Endothelial cell of umbilical vein (primary cell): ENCODE data around the gene PCDHA9.
"Not testable (repeated sequence)": the region's sequence is repeated elsewhere in the genome, so short reads cannot be mapped to it uniquely, and the experiment has no call there.

ENCODE experiments used
- CTCF ChIP-seq, 2 donors: IDR thresholded peaks; 1 replicate in 1 of 2; 2 replicates in 1 of 2; pipeline ENCODE4 v1.5.1; 2011; ENCODE audit warnings: low read length in 2 of 2, mild to moderate bottlenecking in 2 of 2, moderate library complexity in 2 of 2, control low read depth in 1 of 2, inconsistent platforms in 1 of 2, low read depth in 1 of 2; ENCODE audit not compliant: insufficient read depth in 1 of 2; ENCODE audit errors: extremely low read depth in 1 of 2
- EZH2 ChIP-seq: IDR thresholded peaks from 2 replicates; pipeline ENCODE4 v1.6.1; 2012; ENCODE audit warnings: borderline replicate concordance, low read depth, mild to moderate bottlenecking, moderate library complexity, low read length, inconsistent platforms; ENCODE audit not compliant: severe bottlenecking
- FOS ChIP-seq: IDR thresholded peaks from 2 replicates; pipeline ENCODE4 v1.6.1; 2011; ENCODE audit warnings: mild to moderate bottlenecking, low read length, moderate library complexity, borderline replicate concordance; ENCODE audit not compliant: insufficient read depth
- JUN ChIP-seq: IDR thresholded peaks from 2 replicates; pipeline ENCODE4 v1.6.1; 2011; ENCODE audit warnings: borderline replicate concordance, low read depth; ENCODE audit not compliant: insufficient read length, insufficient read depth
- MAX ChIP-seq: IDR thresholded peaks from 2 replicates; pipeline ENCODE4 v1.6.1; 2011; ENCODE audit not compliant: insufficient read depth, insufficient read length
- POLR2A ChIP-seq: IDR thresholded peaks from 2 replicates; pipeline ENCODE4 v1.6.1; 2012; ENCODE audit warnings: low read depth, mild to moderate bottlenecking, control low read depth, low read length
- POLR2AphosphoS5 ChIP-seq: IDR thresholded peaks from 2 replicates; pipeline ENCODE4 v1.6.1; 2012; ENCODE audit warnings: low read depth, mild to moderate bottlenecking, control low read depth, low read length, moderate library complexity; ENCODE audit not compliant: insufficient read depth

GRCh38 chr5:140802381-140802780, 45.8 kb upstream of the PCDHA9 start:
- not testable (repeated sequence) for TF ChIP-seq CTCF (IDR thresholded peaks at IDR 0.05; ENCODE audit: extremely low read depth in 1 of 2, insufficient read depth in 1 of 2, low read depth in 1 of 2, low read length in 2 of 2); FOS; POLR2A; POLR2AphosphoS5; MAX; JUN; EZH2
